OCI-LY1 (cell line): ENCODE measurements around the gene PLEKHH3.

Experiments used
- EZH2 ChIP-seq: fragments of 200-600 bp; sonication (generic), shearing (Covaris generic); IDR thresholded peaks from 2 replicates; pipeline ENCODE4 v1.8.0; 2017; ENCODE audit warnings: borderline replicate concordance, mixed run types, mild to moderate bottlenecking, antibody characterized with exemption, low read length, moderate library complexity, mixed read lengths
- TF ChIP-seq, protein P1 (sequence below): fragments of 200-600 bp; sonication (generic), shearing (Covaris generic); IDR thresholded peaks from 2 replicates; pipeline ENCODE4 v1.5.1; 2017; ENCODE audit warnings: mild to moderate bottlenecking, antibody characterized with exemption, low read length, moderate library complexity, mixed read lengths

DNA sequence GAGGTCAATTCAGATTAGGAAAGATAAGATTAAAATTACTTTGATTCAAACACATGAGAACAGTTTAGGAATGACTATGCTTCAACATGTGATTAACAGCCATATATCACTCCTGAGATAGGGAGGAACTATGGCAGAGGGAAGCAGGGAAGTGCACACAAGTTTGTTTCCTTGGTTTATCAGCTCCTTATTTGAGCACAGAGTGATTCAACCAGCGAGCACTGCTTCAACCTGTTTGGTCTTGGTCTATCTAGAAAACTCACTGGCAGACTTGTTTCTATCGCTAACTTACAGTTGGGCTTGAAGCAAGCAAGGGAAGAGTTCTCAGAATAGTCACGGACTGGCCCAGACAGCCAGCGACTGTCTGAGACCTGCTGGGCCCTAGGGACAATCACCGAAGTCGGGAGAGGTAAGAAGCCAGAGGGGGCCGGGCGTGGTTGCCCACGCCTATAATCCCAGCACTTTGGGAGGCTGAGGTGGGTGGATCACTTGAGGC lies 43.8 kb downstream of the PLEKHH3 start:
- TF ChIP-seq, protein P1, sequence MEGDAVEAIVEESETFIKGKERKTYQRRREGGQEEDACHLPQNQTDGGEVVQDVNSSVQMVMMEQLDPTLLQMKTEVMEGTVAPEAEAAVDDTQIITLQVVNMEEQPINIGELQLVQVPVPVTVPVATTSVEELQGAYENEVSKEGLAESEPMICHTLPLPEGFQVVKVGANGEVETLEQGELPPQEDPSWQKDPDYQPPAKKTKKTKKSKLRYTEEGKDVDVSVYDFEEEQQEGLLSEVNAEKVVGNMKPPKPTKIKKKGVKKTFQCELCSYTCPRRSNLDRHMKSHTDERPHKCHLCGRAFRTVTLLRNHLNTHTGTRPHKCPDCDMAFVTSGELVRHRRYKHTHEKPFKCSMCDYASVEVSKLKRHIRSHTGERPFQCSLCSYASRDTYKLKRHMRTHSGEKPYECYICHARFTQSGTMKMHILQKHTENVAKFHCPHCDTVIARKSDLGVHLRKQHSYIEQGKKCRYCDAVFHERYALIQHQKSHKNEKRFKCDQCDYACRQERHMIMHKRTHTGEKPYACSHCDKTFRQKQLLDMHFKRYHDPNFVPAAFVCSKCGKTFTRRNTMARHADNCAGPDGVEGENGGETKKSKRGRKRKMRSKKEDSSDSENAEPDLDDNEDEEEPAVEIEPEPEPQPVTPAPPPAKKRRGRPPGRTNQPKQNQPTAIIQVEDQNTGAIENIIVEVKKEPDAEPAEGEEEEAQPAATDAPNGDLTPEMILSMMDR: no peak
- no peak for TF ChIP-seq EZH2
